ENCODE measurements around the gene ALPI.

ALPI gene

GRCh38 chr2:232415736-232416520 is 40.0 kb upstream of the ALPI start (continued):
- no peak for TF ChIP-seq MYNN (tag by site-specific recombination; IDR thresholded peaks at IDR 0.05; ENCODE audit: borderline replicate concordance)
- no peak for TF ChIP-seq ZSCAN23 (tag by site-specific recombination; IDR thresholded peaks at IDR 0.05)
- TF ChIP-seq ZNF623 (tag by site-specific recombination; IDR thresholded peaks at IDR 0.05): no peak
- TF ChIP-seq, protein P1, sequence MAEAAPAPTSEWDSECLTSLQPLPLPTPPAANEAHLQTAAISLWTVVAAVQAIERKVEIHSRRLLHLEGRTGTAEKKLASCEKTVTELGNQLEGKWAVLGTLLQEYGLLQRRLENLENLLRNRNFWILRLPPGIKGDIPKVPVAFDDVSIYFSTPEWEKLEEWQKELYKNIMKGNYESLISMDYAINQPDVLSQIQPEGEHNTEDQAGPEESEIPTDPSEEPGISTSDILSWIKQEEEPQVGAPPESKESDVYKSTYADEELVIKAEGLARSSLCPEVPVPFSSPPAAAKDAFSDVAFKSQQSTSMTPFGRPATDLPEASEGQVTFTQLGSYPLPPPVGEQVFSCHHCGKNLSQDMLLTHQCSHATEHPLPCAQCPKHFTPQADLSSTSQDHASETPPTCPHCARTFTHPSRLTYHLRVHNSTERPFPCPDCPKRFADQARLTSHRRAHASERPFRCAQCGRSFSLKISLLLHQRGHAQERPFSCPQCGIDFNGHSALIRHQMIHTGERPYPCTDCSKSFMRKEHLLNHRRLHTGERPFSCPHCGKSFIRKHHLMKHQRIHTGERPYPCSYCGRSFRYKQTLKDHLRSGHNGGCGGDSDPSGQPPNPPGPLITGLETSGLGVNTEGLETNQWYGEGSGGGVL (tag by site-specific recombination; IDR thresholded peaks at IDR 0.05): no peak

DNA sequence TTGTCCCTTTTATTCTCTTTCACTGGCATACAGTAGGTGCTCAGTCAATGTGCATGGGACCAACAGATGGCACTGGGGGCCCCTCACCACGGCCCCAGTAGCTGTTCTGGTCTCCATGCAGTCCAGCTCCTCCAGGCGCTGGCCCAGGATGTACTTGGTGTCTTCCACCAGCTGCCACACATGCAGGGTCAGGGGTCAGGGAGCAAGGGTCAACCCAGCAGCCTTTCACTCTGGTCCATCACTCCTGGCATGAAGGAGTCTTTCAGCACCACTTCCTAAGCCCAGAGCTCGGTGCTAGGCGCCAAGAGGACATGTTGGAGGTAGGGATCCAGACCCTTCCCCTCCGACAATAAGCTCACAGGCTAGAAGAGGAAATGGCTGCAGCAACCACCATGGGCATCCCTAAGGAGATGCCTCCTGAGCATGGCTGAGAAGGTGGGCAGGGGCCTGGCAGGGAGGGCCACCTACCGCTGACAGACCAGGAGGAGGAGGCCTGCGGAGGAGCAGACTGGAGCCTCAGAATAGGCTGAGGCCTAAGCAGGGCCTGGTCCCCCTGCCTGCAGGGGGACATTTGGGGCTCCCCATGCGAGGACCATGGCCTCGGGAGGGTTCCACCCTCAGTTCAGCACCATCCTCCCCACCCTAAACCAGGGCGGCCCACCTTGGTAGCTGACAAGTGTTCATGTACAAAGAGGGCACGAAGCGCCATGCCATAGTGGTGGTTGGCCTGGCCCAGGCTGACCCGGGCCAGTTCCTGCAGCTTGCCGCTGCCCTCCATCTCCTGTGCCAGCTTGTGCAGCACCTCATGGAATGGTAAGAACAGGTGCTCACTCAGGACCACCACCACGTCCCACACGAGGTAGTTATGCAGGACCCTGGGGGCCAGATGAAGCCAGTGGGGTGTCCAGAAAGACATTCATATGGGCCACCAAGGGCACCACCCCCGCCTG is 39.2 kb upstream of the ALPI start:
- Histone ChIP-seq H3K4me1 (ENCODE audit: control insufficient read depth, insufficient read depth, low read length) (no peaks in the 10 kb centered on the region), H3K4me3 (ENCODE audit: low read depth, low read length) (no peak overlapping the region), H3K9me3 (ENCODE audit: control insufficient read depth, insufficient read depth, low read depth, low read length) (no peaks in the 10 kb centered on the region), H3K27ac (ENCODE audit: extremely low read depth, low read depth, low read length) (no peak overlapping the region), H3K36me3 (ENCODE audit: control insufficient read depth in 2 of 2, insufficient read depth in 1 of 2, low read length in 2 of 2) (no peaks in the 10 kb centered on the region)
- ChIA-PET POLR2A (no interaction called here), CTCF (interaction anchor here (0.6 kb wide), 2 partner anchors 49 to 355 kb away, joined by 3 to 7 read pairs; no protein-coding TSS in a partner anchor)
- no peak for TF ChIP-seq ZNF350 (tag by site-specific recombination; IDR thresholded peaks at IDR 0.05)
- TF ChIP-seq, protein P2, sequence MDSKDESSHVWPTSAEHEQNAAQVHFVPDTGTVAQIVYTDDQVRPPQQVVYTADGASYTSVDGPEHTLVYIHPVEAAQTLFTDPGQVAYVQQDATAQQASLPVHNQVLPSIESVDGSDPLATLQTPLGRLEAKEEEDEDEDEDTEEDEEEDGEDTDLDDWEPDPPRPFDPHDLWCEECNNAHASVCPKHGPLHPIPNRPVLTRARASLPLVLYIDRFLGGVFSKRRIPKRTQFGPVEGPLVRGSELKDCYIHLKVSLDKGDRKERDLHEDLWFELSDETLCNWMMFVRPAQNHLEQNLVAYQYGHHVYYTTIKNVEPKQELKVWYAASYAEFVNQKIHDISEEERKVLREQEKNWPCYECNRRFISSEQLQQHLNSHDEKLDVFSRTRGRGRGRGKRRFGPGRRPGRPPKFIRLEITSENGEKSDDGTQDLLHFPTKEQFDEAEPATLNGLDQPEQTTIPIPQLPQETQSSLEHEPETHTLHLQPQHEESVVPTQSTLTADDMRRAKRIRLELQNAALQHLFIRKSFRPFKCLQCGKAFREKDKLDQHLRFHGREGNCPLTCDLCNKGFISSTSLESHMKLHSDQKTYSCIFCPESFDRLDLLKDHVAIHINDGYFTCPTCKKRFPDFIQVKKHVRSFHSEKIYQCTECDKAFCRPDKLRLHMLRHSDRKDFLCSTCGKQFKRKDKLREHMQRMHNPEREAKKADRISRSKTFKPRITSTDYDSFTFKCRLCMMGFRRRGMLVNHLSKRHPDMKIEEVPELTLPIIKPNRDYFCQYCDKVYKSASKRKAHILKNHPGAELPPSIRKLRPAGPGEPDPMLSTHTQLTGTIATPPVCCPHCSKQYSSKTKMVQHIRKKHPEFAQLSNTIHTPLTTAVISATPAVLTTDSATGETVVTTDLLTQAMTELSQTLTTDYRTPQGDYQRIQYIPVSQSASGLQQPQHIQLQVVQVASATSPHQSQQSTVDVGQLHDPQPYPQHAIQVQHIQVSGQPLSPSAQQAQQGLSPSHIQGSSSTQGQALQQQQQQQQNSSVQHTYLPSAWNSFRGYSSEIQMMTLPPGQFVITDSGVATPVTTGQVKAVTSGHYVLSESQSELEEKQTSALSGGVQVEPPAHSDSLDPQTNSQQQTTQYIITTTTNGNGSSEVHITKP (tag by site-specific recombination; IDR thresholded peaks at IDR 0.05): no peak
- TF ChIP-seq ZNF174 (tag by site-specific recombination; IDR thresholded peaks at IDR 0.05): no peak
- TF ChIP-seq KLF1 (tag by site-specific recombination; IDR thresholded peaks at IDR 0.05): no peak
- no peak for TF ChIP-seq ZNF311 (tag by site-specific recombination; IDR thresholded peaks at IDR 0.05; ENCODE audit: borderline replicate concordance)
- no peak for TF ChIP-seq ZBTB17 (tag by site-specific recombination; IDR thresholded peaks at IDR 0.05)
- no peak for TF ChIP-seq ZNF626 (tag by site-specific recombination; IDR thresholded peaks at IDR 0.05)
- TF ChIP-seq, protein P1 (tag by site-specific recombination; IDR thresholded peaks at IDR 0.05): no peak
- no peak for TF ChIP-seq ZNF747 (tag by site-specific recombination; IDR thresholded peaks at IDR 0.05)
- no peak for TF ChIP-seq BCL11A (tag by site-specific recombination; IDR thresholded peaks at IDR 0.05; ENCODE audit: low read depth)
- TF ChIP-seq FEZF1 (tag by site-specific recombination; IDR thresholded peaks at IDR 0.05): no peak
- TF ChIP-seq ZSCAN18 (tag by site-specific recombination; IDR thresholded peaks at IDR 0.05): no peak
